Measurements from ENCODE around the gene GCLM. TPM values are rescaled to one million over a fixed set of nuclear protein-coding genes. Genes with fewer than 3 reads are reported as not detected.

GCLM gene
- total and polyA plus RNA-seq, 9 of the 15 experiments (the other 6 are each of a cell fraction or from before 2014, with no cell fraction given) = 9.3 to 71.6 (median 24.5) TPM

- TF ChIP-seq BRCA1 (IDR thresholded peaks at IDR 0.05) (no peak), BRCA1 (CRISPR knock-in tag; IDR thresholded peaks at IDR 0.05) (no peak), STAG1 (CRISPR knock-in tag; IDR thresholded peaks at IDR 0.05; ENCODE audit: borderline replicate concordance) (peak; percentile 35; the same call in 1 of the 2 replicates), AFF4 (CRISPR knock-in tag; IDR thresholded peaks at IDR 0.05) (no peak), ZNF280B (CRISPR knock-in tag; IDR thresholded peaks at IDR 0.05) (no peak), BRF2 (IDR thresholded peaks at IDR 0.05; ENCODE audit: borderline replicate concordance, insufficient read depth, insufficient read length) (no peak), MTA2 (IDR thresholded peaks at IDR 0.05; ENCODE audit: low read depth) (peak; percentile 44; the same call in 1 of the 2 replicates), RAD21 (CRISPR knock-in tag; conservative IDR thresholded peaks at IDR 0.05 in 1 of 2, IDR thresholded peaks at IDR 0.05 in 1 of 2) (peak; percentile 89 to 90), TRIM25 (IDR thresholded peaks at IDR 0.05; ENCODE audit: borderline replicate concordance) (no peak), ZNF764 (CRISPR knock-in tag; IDR thresholded peaks at IDR 0.05; ENCODE audit: low read depth) (no peak), ZNF586 (CRISPR knock-in tag; conservative IDR thresholded peaks at IDR 0.05) (no peak), ZNF41 (CRISPR knock-in tag; conservative IDR thresholded peaks at IDR 0.05) (no peak), HOMEZ (CRISPR knock-in tag; IDR thresholded peaks at IDR 0.05) (no peak), ZBTB8A (IDR thresholded peaks at IDR 0.05; ENCODE audit: partially characterized antibody) (no peak), RFX7 (CRISPR knock-in tag; IDR thresholded peaks at IDR 0.05) (no peak)
Observed at GRCh38 chr1:93844262-93845045, 64.8 kb downstream of the GCLM start (continued).

Measured in K562 (cell line).